Activated T-helper 1 cell treated with Interleukin-2 at 50 U/mL for 16 hours (primary cell): ENCODE measurements around the gene OBSCN.

ENCODE experiments used
- DNase-seq: peaks from one replicate; pipeline ENCODE4 v3.0.0-alpha.2; 2020; ENCODE audit warnings: low read depth

Gene OBSCN

DNA sequence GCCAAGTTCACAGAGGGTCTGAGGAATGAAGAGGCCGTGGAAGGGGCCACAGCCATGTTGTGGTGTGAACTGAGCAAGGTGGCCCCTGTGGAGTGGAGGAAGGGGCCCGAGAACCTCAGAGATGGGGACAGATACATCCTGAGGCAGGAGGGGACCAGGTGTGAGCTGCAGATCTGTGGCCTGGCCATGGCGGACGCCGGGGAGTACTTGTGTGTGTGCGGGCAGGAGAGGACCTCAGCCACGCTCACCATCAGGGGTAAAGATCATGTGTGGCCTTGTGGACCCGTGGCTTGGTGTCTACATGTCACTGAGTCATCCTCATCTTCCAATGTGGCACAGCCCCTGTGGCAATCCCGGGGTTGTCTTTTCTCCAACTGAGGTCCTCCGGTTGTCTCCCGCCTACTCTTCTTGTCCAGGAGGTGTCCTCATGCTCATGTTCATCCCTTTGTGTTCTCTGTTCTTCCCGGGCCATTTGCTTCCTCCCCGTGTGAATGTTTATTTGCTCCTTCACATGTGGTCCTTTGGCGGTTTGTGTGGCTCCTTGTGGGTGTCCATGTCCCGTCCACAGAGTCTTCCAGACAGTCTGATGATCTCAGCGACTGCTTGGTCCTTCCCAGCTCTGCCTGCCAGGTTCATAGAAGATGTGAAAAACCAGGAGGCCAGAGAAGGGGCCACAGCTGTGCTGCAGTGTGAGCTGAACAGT lies 84.2 kb downstream of the OBSCN start:
- no peak for DNase-seq

DNA sequence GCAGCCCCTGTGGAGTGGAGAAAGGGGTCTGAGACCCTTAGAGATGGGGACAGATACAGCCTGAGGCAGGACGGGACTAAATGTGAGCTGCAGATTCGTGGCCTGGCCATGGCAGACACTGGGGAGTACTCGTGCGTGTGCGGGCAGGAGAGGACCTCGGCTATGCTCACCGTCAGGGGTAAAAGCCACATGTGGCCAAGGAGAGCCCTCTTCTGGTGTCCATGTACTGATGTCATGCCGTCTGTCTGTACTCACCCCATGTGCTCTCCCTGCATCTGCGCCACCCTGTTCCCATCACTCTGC lies 84.7 kb downstream of the OBSCN start:
- no peak for DNase-seq

DNA sequence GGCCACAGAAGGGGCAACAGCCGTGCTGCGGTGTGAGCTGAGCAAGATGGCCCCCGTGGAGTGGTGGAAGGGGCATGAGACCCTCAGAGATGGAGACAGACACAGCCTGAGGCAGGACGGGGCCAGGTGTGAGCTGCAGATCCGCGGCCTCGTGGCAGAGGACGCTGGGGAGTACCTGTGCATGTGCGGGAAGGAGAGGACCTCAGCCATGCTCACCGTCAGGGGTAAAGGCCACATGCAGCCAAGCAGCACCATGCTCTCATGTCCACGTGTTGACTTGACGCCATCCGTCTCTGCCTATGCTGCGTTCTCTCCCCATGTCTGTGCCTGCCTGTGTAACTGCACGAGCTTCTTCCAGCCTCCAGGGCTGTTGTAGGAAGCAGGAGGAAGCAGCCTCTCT lies 85.5 kb downstream of the OBSCN start:
- no peak for DNase-seq

DNA sequence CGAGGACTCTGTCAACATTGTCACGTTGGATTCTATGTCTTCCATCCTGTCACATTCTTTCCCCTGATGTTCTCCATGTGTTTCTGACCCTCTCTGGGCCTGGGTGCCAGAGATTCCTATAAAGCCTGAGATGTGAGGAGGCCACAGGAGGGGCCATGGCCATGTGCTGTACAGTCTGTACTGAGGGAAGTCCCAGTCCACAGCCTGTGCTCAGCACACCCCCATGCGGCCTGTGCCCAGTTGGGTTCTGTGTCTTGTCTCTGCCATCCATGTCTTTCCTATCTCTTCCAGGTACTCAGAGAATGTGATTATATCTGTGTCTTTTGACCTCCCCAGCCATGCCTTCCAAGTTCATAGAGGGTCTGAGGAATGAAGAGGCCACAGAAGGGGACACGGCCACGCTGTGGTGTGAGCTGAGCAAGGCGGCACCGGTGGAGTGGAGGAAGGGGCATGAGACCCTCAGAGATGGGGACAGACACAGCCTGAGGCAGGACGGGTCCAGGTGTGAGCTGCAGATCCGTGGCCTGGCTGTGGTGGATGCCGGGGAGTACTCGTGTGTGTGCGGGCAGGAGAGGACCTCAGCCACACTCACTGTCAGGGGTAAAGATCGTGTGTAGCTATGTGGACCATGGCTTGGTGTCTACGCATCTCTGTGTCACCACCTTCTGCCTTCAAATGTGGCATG lies 86.1 kb downstream of the OBSCN start:
- no peak for DNase-seq

DNA sequence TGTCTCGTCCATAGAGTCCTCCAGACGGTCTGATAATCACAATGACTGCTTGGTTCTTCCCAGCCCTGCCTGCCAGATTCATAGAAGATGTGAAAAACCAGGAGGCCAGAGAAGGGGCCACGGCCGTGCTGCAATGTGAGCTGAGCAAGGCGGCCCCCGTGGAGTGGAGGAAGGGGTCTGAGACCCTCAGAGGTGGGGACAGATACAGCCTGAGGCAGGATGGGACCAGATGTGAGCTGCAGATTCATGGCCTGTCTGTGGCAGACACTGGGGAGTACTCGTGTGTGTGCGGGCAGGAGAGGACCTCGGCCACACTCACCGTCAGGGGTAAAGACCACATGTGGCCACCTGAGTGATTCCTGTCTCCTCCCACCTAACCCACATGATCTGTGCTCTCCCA lies 86.9 kb downstream of the OBSCN start:
- no peak for DNase-seq

DNA sequence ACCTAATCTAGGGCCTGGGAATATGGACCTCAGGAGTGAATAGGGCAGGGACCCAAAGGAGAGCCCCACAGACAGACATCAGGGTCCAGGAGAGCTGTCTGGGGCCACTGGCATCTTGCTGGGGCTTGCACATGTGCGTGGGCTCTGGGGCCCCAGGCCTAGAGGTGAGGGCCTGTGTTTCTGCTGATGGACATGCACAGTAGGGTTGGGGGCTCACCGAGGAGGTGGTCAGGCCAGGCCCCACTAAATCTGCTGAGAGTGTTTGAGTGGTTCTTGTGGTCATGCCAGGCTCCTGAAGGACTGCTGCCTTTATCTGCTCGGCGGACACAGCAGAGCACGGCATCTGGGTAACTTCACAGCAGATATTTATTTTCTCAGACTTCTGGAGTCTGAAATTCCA lies 87.4 kb downstream of the OBSCN start:
- DNase-seq: no peak

DNA sequence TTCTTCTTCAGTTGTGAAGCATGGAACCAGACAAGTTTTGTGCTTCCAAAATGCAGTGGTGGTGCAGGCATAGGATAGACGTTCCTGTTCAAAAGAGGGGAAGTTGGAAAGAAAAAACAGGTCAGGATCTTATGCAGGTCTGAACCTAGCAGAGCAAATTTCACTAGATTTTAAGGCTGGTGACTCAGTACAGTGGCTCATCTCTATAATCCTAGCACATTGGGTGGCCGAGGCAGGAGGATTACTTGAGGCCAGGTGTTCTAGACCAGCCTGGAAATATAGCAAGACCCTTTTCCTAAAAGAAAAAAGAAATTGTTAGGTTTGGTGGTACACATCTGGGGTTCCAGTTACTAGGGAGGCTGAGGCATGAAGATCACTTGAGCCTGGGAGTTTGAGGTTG lies 88.1 kb downstream of the OBSCN start:
- DNase-seq: no peak

DNA sequence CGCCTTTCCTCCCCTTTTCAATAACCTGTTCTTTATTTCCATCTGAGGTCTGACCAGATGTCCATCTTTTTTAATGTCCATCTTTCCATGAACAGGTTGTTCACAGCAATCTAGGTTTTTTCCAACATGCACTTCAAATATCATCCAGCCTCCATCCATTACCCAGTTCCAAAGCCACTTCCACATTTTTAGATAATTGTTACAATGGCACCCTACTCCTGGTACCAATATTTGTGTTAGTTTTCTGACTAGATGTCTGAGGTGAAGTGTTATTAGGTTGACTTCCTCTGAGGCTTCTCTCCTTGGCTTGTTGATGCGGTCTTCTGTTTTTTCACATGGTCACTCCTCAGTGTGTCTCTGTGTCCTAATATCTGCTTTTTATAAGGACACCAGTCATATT lies 89.4 kb downstream of the OBSCN start:
- DNase-seq: no peak

DNA sequence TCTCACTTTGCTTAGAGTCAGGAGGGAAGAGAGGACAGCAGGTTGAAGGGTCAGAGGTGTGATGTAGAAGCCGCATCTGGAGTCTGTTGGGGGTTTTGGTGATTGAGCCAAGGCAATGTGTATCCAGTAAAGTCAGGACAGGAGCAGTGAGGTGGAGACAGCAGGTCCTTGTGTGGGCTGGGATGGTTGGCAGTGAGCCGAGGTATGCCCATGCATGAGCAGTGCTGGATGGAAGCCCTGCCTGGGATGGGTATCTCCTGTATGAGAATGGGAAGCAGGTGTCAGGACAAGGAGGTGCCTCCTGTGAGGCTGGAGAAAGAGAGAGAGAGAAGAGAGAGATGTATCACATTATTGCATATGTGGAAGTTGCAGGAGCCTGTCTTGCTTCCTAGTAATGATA lies 90.0 kb downstream of the OBSCN start:
- no peak for DNase-seq

DNA sequence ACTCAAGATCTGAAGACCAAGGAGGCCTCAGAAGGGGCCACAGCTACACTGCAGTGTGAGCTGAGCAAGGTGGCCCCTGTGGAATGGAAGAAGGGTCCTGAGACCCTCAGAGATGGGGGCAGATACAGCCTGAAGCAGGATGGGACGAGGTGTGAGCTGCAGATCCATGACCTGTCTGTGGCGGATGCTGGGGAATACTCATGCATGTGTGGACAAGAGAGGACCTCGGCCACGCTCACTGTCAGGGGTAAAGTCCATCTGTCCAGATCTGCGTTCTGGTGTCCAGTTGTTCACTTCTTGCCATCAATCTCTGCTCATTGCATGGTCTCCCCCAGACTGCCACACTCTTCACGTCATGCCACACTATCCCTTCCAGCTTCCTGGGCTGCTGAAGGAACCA lies 90.6 kb downstream of the OBSCN start:
- no peak for DNase-seq

DNA sequence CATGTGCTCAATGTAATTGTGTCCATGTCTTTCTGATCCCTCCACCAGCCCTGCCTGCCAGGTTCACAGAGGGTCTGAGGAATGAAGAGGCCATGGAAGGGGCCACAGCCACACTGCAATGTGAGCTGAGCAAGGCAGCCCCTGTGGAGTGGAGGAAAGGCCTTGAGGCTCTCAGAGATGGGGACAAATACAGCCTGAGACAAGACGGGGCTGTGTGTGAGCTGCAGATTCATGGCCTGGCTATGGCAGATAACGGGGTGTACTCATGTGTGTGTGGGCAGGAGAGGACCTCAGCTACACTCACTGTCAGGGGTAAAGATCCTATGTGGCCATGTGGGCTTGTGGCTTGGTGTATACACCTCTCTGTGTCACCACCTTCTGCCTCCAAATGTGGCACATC lies 91.4 kb downstream of the OBSCN start:
- DNase-seq: no peak

DNA sequence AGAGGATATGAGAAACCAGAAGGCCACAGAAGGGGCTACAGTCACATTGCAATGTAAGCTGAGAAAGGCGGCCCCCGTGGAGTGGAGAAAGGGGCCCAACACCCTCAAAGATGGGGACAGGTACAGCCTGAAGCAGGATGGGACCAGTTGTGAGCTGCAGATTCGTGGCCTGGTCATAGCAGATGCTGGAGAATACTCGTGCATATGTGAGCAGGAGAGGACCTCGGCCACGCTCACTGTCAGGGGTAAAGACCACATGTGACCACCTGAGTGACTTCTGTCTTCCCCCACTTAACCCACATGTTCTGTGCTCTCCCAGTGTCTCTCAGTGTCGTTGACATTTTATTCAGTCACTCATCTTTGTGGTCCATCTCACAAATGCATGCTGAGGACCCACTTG lies 92.1 kb downstream of the OBSCN start:
- no peak for DNase-seq

DNA sequence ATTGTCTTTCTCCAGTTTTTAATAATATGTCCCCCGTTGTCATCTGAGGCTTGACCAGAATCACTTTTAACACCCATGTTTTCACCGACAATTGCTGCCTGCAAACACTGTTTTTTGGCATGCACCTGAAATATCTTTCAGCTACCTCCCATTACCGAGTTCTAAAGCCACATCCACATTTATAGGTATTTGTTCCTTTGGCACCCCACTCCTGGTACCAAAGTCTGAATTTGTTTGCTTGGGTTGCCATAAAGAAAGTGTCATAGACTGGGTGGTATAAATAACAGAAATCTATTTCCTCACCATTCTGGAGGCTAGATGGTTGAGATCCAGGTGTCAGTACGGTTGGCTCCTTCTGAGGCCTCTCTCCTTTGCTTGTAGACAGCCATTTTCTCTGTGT lies 94.2 kb downstream of the OBSCN start:
- DNase-seq: no peak

DNA sequence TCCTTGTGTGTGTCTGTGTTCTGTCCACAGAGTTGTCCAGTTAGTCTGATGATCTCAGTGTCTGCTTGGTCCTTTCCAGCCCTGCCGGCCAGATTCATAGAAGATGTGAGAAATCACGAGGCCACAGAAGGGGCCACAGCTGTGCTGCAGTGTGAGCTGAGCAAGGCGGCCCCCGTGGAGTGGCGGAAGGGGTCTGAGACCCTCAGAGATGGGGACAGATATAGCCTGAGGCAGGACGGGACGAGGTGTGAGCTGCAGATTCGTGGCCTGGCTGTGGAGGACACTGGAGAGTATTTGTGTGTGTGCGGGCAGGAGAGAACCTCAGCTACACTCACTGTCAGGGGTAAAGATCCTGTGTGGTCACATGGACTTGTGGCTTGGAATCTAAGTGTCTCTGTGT lies 95.8 kb downstream of the OBSCN start:
- DNase-seq: no peak

DNA sequence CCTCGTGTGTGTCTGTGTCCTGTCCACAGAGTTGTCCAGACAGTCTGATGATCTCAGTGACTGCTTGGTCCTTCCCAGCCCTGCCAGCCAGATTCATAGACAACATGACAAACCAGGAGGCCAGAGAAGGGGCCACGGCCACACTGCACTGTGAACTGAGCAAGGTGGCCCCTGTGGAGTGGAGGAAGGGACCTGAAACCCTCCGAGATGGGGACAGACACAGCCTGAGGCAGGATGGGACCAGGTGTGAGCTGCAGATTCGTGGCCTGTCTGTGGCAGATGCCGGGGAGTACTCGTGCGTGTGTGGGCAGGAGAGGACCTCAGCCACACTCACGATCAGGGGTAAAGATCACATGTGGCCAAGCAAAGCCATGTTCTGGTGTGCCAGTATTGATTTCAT lies 96.4 kb downstream of the OBSCN start:
- DNase-seq: no peak

DNA sequence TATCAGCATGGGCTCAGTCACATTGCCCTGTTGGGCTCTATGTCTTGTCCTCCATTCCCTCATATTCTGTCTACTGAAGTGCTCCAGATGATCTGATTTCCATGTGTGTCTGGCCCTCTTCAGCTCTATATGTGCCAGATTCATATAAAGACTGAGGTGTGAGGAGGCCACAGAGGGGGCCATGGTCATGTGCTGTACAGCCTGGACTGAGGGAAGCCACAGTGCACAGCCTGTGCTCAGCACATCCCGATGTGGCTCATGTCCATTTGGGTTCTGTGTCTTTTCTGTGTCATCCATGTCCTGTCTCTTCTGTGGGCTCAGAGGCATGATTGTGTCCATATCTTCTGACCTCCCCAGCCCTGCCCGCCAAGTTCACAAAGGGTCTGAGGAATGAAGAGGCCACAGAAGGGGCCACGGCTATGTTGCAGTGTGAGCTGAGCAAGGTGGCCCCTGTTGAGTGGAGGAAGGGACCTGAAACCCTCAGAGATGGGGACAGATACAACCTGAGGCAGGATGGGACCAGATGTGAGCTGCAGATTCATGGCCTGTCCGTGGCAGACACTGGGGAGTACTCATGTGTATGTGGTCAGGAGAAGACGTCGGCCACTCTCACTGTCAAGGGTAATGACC lies 97.0 kb downstream of the OBSCN start:
- DNase-seq: no peak

DNA sequence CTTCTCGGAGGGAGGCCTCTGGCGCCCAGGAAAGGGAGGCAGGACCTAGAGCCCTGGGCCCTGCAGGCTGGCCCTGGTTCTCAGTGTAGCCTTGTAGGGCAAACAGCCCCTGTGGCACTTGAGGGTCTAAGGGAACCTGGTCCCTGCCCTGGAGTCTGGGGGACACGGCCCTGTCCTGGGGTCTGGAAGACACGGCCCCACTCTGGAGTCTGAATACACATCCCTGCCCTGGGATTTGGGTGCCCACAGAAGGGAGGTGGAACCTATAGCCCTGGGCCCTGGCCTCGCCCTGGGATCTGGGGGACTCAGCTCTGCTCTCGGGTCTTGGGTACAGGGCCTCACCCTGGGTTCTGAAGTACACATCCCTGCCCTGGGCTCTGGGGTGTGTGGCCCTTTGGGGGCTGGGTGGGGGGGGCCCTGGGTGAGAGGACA lies 97.9 kb downstream of the OBSCN start:
- no peak for DNase-seq

DNA sequence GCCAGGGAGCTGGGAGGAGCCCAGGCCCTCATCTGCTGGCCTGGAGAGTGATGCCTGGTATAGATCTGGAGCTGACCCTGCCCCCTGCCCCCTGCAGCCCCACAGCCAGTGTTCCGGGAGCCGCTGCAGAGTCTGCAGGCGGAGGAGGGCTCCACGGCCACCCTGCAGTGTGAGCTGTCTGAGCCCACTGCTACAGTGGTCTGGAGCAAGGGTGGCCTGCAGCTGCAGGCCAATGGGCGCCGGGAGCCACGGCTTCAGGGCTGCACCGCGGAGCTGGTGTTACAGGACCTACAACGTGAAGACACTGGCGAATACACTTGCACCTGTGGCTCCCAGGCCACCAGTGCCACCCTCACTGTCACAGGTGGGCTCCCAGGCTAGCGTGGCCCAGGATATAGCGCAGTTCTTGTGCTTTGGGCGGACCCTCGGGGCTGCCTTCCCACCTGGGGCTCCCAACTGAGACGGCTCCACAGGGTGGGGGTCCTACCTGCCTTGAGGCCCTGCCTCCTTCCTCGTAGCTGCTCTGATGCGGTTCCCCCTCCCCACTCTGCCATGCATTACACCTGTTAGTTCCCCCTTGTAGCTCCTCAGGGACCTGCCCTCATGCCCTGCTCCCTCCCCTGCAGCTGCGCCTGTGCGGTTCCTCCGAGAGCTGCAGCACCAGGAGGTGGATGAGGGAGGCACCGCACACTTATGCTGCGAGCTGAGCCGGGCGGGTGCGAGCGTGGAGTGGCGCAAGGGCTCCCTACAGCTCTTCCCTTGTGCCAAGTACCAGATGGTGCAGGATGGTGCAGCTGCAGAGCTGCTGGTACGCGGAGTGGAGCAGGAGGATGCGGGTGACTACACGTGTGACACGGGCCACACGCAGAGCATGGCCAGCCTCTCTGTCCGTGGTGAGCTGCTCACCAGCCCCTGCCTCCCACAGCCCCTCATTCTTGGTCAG lies 98.7 kb downstream of the OBSCN start:
- no peak for DNase-seq

DNA sequence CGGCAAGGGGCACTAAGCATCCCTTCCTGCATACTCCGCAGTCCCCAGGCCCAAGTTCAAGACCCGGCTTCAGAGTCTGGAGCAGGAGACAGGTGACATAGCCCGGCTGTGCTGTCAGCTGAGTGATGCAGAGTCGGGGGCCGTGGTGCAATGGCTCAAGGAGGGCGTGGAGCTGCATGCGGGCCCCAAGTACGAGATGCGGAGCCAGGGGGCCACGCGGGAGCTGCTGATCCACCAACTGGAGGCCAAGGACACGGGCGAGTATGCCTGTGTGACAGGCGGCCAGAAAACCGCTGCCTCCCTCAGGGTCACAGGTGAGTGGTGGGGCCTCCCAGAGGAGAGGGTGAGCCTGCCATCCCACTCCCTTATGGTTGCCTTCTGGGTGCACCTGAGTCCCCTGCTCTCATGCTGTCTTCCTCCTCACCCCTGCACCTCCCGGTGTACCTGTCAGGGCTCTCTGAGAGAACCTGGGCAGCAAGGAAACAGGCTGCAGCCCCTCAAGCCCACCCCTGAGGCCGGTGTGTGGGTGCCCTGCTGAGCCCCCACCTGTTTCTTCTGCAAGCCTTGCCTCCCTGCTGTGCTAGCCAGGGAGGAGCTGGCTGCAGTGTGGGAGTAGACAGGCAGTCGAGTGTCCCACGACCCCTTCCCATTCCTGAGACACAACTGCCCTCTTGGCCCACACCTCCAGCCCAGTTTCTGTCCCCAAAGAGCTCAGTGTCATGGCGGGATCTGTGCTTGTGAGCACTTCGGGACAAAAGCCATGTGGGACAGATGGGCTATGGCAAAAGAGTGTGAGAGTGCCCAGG lies 99.6 kb downstream of the OBSCN start:
- no peak for DNase-seq

DNA sequence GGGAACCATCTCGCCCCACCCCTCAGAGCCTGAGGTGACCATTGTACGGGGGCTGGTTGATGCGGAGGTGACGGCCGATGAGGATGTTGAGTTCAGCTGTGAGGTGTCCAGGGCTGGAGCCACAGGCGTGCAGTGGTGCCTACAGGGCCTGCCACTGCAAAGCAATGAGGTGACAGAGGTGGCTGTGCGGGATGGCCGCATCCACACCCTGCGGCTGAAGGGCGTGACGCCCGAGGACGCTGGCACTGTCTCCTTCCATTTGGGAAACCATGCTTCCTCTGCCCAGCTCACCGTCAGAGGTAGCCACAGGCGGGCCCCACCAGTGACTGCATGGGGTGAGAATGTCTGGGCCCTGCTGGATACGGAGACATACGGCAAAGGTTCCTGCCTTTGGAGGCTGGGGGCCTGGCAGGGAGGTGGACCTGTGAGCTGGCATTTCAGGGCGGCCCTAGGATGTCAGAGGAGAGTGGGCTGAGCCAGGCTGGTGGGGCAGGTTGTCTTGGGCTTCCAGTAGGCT lies 100.3 kb downstream of the OBSCN start:
- no peak for DNase-seq

DNA sequence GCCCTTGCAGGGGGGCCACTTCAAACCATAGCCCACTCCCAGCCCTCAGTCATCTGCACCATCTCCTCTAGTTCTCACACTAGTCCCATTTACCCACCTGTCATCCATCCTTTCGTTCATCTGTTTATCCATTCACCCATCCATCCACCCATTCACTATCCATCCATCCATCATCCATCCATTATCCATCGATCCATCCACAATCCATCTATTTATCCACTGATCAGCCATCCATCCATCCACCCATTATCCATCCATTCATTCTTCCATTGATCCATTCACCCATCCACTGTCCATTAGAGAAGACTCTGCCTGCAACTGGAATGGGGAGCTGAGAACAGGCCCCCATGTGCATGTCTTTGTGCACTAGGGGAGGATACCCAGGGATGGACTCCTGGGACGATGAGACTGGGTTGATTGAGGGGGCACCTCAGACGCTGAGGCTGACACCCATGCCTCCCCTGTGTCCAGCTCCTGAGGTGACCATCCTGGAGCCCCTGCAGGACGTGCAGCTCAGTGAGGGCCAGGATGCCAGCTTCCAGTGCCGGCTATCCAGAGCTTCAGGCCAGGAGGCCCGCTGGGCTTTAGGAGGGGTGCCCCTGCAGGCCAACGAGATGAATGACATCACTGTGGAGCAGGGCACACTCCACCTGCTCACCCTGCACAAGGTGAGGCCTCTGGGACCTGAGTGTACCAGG lies 100.9 kb downstream of the OBSCN start:
- no peak for DNase-seq
